Motor neuron (in vitro differentiated cells): ENCODE measurements around the gene TMEM63B. TPM values are rescaled to one million over a fixed set of nuclear protein-coding genes. Genes with fewer than 3 reads are reported as not detected.
A peak's percentile ranks its signal among the peaks of the same experiment; 100 is the strongest.

Experiments
- ATAC-seq, 8 experiments: fragments of 200-7000 bp; cut with Tn5 transposase; replicated peaks in 6 of 8; 2 replicates each; pipeline ENCODE4 v1.8.0; 2021; ENCODE audit warnings: mild to moderate bottlenecking in 8 of 8, moderate library complexity in 8 of 8
- H3K27ac ChIP-seq, 2 donors: fragments of 250-450 bp; sonication (Bioruptor Pico); 2 replicates each; pipeline ENCODE4 v1.9.0; 2021; ENCODE audit warnings: antibody characterized with exemption in 2 of 2, mild to moderate bottlenecking in 2 of 2, moderate library complexity in 1 of 2
- H3K4me1 ChIP-seq, 2 donors: fragments of 250-450 bp; sonication (Bioruptor Pico); replicated peaks in 1 of 2; 2 replicates each; pipeline ENCODE4 v1.6.1; 2021; ENCODE audit warnings: antibody characterized with exemption in 2 of 2, mild to moderate bottlenecking in 2 of 2, moderate library complexity in 1 of 2
- H3K4me3 ChIP-seq, 5 donors: fragments of 250-450 bp; sonication (Bioruptor Pico); 2 replicates each; pipeline ENCODE4 v1.9.0; 2021; ENCODE audit warnings: antibody characterized with exemption in 5 of 5, mild to moderate bottlenecking in 5 of 5, moderate library complexity in 4 of 5
- WGBS, 10 experiments: fragments of 450-650 bp; shearing (Covaris generic); methylation state at CpG; one replicate each; pipeline ENCODE4 v1.0.0; 2022; 5-methylcytosine and 5-hydroxymethylcytosine counted together
- in situ Hi-C, 9 experiments: fragments of 400-800 bp; cut with MboI; loops; one replicate each; pipeline ENCODE4 v1.15.0; 2021; ENCODE audit warnings: low sequenced_read_pairs in 9 of 9, low pct_unique_long_range_greater_than_20kb in 2 of 9; ENCODE audit not compliant: unreplicated experiment in 9 of 9
- total RNA-seq, 8 experiments: library from RNA; unstranded; fragments of 300-600 nt; gene quantifications; 2 replicates each; pipeline versions ENCODE4 v1.2.3 to v1.2.4, GENCODE V29; 2022

Gene TMEM63B
- total RNA-seq, 8 experiments from 2014 or later, result 29.1 to 51.4 (median 38.5) TPM

GRCh38 chr6:44156494-44157151 lies 29.3 kb downstream of the TMEM63B start:
- ATAC-seq, result no peak
- 49 to 92% (median 87%) methylated on average over 2 to 6 of the region's 9 CpGs; no CpG with 5 or more reads in 3 of the 10 experiments for WGBS, 10 experiments
- in situ Hi-C loops, result loop anchor here in 1 of 9 experiments (25.0 kb wide), 1 partner anchor 181 kb away; the partner anchor contains the start of gene SPATS1
- Histone ChIP-seq H3K4me3 (no peak overlapping the region), H3K4me1 (no peaks in the 10 kb centered on the region), H3K27ac (no peak overlapping the region)

- in situ Hi-C loops, result loop anchor here in 1 of 9 experiments (25.0 kb wide), 1 partner anchor 180 kb away; the partner anchor contains the start of gene SPATS1
- 90 to 100% (median 92%) methylated on average over 2 to 5 of the region's 11 CpGs; no CpG with 5 or more reads in 7 of the 10 experiments for WGBS, 10 experiments
- no peak overlapping the region for H3K27ac ChIP-seq
- H3K4me3 ChIP-seq, result no peak overlapping the region
- ATAC-seq, result no peak
- H3K4me1 ChIP-seq, result peaks cover 0 to 2% of the 10 kb centered on the region in 2 donors
These were observed 29.8 kb downstream of the TMEM63B start for GRCh38 chr6:44157152-44157521.

- Histone ChIP-seq H3K4me1 (peaks cover 0 to 2% of the 10 kb centered on the region in 2 donors), H3K27ac (no peak within 1 kb of the TSS), H3K4me3 (no peak within 1 kb of the TSS)
- in situ Hi-C loops, result loop anchor here in 1 of 9 experiments (25.0 kb wide), 1 partner anchor 179 kb away; the partner anchor contains the start of gene SPATS1
- ATAC-seq, result no peak
- 100% methylated on average over 1 of the region's 5 CpGs; no CpG with 5 or more reads in 8 of the 10 experiments for WGBS, 10 experiments
These were observed 31.4 kb downstream of the TMEM63B start, which contains the start of gene CAPN11 for GRCh38 chr6:44158770-44159228. CAPN11 (plus strand) TSS chr6:44158820; CDS start chr6:44158849, 29 bp downstream.

- no peak overlapping the region for H3K4me3 ChIP-seq
- 0 to 100% (median 48%) methylated on average over 1 to 6 of the region's 8 CpGs; no CpG with 5 or more reads in 6 of the 10 experiments for WGBS, 10 experiments
- in situ Hi-C loops, result loop anchor here in 1 of 9 experiments (25.0 kb wide), 1 partner anchor 175 kb away; the partner anchor contains the start of gene SPATS1
These were observed 34.6 kb downstream of the TMEM63B start for GRCh38 chr6:44161997-44162338.

GRCh38 chr6:44162876-44163625 lies 35.7 kb downstream of the TMEM63B start:
- in situ Hi-C loops, result loop anchor here in 1 of 9 experiments (25.0 kb wide), 1 partner anchor 174 kb away; the partner anchor contains the start of gene SPATS1

More at GRCh38 chr6:44161997-44162338, 34.6 kb downstream of the TMEM63B start:
- no peak for ATAC-seq
- peaks cover 0 to 5% of the 10 kb centered on the region in 2 donors for H3K4me1 ChIP-seq
- H3K27ac ChIP-seq, result no peak overlapping the region

GRCh38 chr6:44166116-44166515 lies 38.8 kb downstream of the TMEM63B start:
- no peak overlapping the region for H3K4me3 ChIP-seq
- in situ Hi-C loops, result loop anchor here in 1 of 9 experiments (25.0 kb wide), 1 partner anchor 171 kb away; the partner anchor contains the start of gene SPATS1
- 0 to 86% (median 70%) methylated on average over 1 to 6 of the region's 7 CpGs; no CpG with 5 or more reads in 5 of the 10 experiments for WGBS, 10 experiments
- no peak for ATAC-seq
- no peak overlapping the region for H3K27ac ChIP-seq
- peaks cover 0 to 5% of the 10 kb centered on the region in 2 donors for H3K4me1 ChIP-seq

More at GRCh38 chr6:44162876-44163625, 35.7 kb downstream of the TMEM63B start:
- peaks cover 0 to 5% of the 10 kb centered on the region in 2 donors for H3K4me1 ChIP-seq
- no peak overlapping the region for H3K27ac ChIP-seq
- 0 to 95% (median 63%) methylated on average over 1 to 5 of the region's 8 CpGs; no CpG with 5 or more reads in 2 of the 10 experiments for WGBS, 10 experiments
- peak in 3 of 8 experiments; percentile 54 to 77 (median 71) for ATAC-seq
- H3K4me3 ChIP-seq, result no peak overlapping the region

- no peak overlapping the region for H3K4me3 ChIP-seq
- H3K4me1 ChIP-seq, result peaks cover 0 to 5% of the 10 kb centered on the region in 2 donors
- ATAC-seq, result peak in 4 of 8 experiments; percentile 15 to 24 (median 23)
- no peak overlapping the region for H3K27ac ChIP-seq
- 0 to 47% (median 10%) methylated on average over 1 to 3 of the region's 16 CpGs; no CpG with 5 or more reads in 6 of the 10 experiments for WGBS, 10 experiments
- in situ Hi-C loops, result loop anchor here in 1 of 9 experiments (25.0 kb wide), 1 partner anchor 171 kb away; the partner anchor contains the start of gene SPATS1
These were observed 39.3 kb downstream of the TMEM63B start for GRCh38 chr6:44166591-44167184.

- no peak overlapping the region for H3K27ac ChIP-seq
- peaks cover 0 to 3% of the 10 kb centered on the region in 2 donors for H3K4me1 ChIP-seq
- no peak for ATAC-seq
- in situ Hi-C loops, result loop anchor here in 1 of 9 experiments (25.0 kb wide), 1 partner anchor 170 kb away; the partner anchor contains the start of gene SPATS1
- H3K4me3 ChIP-seq, result no peak overlapping the region
- 20 to 100% (median 100%) methylated on average over 1 of the region's 1 CpG; no CpG with 5 or more reads in 4 of the 10 experiments for WGBS, 10 experiments
These were observed 40.2 kb downstream of the TMEM63B start for GRCh38 chr6:44167567-44167966.

GRCh38 chr6:44169154-44169553 lies 41.8 kb downstream of the TMEM63B start:
- 0 to 100% (median 72%) methylated on average over 1 to 6 of the region's 9 CpGs; no CpG with 5 or more reads in 1 of the 10 experiments for WGBS, 10 experiments
- H3K27ac ChIP-seq, result no peak overlapping the region
- in situ Hi-C loops, result loop anchor here in 1 of 9 experiments (25.0 kb wide), 1 partner anchor 168 kb away; the partner anchor contains the start of gene SPATS1
- peaks cover 0 to 3% of the 10 kb centered on the region in 2 donors for H3K4me1 ChIP-seq
- peak in 3 of 8 experiments; percentile 37 to 75 (median 70) for ATAC-seq
- H3K4me3 ChIP-seq, result no peak overlapping the region

GRCh38 chr6:44169886-44170570 lies 42.7 kb downstream of the TMEM63B start:
- in situ Hi-C loops, result loop anchor here in 2 of 9 experiments (10.0 to 25.0 kb wide), 2 partner anchors 65 to 167 kb away; partner anchors contain the start of gene SPATS1 (in 1 of the 2)
- ATAC-seq, result peak in 2 of 8 experiments; percentile 11 to 25
- Histone ChIP-seq H3K27ac (no peak overlapping the region), H3K4me1 (peaks cover 0 to 3% of the 10 kb centered on the region in 2 donors), H3K4me3 (no peak overlapping the region)
- WGBS, 10 experiments, result 7 to 87% (median 51%) methylated on average over 2 to 7 of the region's 10 CpGs; no CpG with 5 or more reads in 2 of the 10 experiments

GRCh38 chr6:44171899-44172546 lies 44.7 kb downstream of the TMEM63B start:
- no peak for ATAC-seq
- Histone ChIP-seq H3K4me3 (no peak overlapping the region), H3K4me1 (no peaks in the 10 kb centered on the region), H3K27ac (no peak overlapping the region)
- in situ Hi-C loops, result loop anchor here in 2 of 9 experiments (10.0 to 25.0 kb wide), 2 partner anchors 63 to 165 kb away; partner anchors contain the start of gene SPATS1 (in 1 of the 2)
- 60 to 100% (median 86%) methylated on average over 1 to 4 of the region's 12 CpGs; no CpG with 5 or more reads in 4 of the 10 experiments for WGBS, 10 experiments
